ENCODE data around the gene SMIM17.

SMIM17 gene

DNA sequence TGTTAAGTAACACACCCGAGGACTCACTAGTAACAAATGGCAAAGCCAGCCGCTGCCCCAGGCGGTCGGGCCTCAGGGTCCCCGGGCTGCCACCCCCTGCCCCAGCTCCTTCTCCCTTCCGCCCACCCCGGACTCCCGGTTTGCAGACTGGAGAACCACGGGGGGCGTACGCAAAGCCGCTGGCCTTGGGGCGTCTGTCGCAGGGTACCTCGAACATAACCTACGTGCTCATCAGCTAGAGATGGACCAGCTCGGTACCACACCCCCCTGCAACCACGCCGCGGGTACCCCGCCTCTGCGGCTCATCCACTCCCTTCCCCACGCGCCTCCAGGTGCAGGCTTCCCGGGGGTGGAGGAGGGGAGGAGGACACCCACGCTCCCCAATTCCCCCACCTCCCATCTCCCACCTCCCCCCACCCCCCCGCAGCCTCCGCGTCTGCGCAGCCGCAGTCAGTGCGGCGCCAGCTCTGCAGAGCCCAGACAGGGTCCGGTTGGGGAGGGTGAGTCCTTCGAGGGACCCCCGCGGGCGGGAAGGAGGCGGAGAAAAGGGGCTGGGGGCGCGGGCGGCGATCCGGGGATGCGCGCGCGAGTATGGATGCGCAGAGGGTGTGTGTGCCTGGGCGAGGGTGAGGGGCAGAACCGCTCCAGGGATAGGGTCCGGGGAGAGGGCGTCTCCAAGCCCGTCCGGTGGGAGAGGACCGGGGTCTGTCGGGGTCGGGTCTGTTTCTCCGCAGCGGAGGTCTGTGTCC, at the start of gene SMIM17:
SMIM17 (plus strand) TSS at position 449 of the 749 bp plus-strand sequence. CDS start 2,509 bp downstream, outside the sequence.
- no peak for DNase-seq

DNA sequence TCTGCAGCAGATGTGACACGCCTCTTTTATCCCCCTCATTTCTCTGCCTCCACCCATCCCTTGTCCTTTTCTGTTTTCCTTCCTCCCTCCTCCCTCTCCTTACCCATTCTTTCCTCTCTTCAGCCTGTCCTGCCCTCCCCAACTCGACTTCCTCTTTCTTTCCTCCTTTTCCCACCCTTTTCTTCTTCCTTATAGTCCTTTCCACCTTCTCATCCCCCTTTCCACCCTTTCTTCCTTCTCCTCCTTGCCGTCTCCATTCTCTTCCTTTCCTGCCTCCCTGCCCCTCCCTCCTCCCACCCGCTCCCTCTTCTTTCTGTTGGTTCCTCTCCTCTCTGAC, 48.5 kb upstream of the SMIM17 start:
- no peak for DNase-seq

DNA sequence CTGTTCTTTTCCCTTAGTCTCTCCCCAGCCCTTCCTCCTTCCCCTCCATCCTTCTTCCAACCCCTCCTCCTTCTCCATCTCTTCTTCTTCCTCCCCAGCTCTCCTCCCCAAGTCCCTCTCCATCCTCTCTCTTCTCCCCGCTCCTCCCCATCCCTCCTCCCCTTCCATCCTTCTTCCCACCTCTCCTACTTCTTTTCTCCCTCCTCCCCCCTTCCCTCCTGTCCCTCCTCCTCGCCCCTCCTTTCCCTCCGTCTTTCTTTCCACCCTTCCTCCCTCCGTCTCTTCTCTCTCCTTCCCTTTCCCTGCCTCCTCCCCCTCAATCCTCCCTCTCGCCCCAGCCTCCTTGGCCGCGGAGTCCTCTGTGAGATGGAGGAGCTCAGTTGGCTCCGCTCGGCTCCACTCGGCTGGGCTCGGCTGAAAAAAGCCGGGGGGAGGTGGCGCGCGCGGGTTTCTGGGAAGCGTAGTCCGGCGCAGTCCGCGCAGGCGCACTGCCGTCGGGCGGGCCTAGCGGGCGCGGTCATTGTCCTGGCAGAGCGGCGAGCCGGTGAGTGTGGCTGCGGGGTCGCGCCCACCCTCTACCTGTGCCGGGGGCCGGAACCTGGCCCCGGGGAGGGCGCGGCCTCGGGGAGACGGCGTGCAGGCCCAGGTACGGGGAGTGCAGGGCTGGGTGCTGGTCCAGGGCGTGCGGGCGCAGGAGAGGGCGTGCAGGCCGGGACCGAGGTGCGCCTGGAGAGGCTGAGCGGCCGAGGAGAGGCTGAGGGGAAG, 48.0 kb upstream of the SMIM17 start, which contains the start of gene ZNF71:
ZNF71 (plus strand) TSS at position 520 of the 765 bp plus-strand sequence. CDS start 6,257 bp downstream, outside the sequence.
- DNase-seq = peak; percentile 67 to 76 (median 72)

DNA sequence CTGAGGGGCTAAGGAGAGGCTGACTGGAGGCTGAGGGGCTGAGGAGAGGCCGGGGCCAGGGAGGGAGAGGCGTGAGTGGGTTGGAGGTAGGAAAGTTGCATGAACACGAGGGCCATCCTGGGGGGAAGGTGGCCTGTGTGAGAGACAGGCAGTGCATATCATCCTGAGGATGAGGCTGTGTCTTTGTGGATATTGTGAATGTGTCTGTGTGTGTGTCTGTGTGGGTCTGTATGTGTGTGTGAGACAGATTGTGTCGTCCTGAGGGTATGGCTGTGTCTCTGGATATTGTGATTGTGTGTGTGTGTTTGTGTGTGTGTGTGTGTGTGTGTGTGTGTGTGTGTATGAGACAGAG, 47.4 kb upstream of the SMIM17 start:
- DNase-seq = no peak

DNA sequence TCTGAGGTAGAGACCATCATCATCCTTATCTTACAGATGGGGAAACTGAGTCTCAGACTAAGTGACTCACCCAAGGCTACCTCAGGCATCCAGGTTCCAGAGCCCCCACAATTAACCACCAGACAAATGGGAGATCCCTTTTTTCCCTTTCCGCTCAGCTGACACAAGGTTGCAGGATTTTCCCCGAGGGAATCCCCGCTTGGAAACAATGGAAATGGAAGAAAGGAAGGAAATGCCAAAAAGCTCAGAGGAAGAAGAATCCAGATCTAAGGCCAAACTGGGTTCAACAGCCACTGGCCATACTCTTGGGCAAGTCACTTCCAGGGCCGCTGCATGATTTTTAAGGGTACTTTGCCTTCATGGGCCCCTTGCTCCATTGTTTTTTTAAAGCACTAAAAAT, 46.3 kb upstream of the SMIM17 start:
- DNase-seq = no peak

DNA sequence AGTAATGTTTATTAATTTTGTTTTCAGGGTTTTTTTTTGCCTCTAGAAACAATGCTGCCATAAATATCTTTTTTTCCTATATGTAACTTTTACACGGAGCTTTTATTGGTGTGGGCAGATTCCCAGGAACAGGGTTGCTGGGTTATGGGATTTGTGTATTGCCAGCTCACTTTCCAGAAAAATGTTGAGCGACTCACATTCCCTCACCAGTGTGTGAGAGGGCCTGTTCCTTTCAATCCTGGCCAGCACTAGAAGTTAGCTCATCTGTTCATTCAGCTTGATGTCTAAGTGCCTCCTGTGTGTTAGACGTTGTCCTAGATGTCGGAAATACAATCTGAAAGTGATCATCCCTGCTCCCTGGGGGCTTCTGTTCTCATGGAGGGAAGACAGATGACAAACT, 45.3 kb upstream of the SMIM17 start:
- DNase-seq = no peak

DNA sequence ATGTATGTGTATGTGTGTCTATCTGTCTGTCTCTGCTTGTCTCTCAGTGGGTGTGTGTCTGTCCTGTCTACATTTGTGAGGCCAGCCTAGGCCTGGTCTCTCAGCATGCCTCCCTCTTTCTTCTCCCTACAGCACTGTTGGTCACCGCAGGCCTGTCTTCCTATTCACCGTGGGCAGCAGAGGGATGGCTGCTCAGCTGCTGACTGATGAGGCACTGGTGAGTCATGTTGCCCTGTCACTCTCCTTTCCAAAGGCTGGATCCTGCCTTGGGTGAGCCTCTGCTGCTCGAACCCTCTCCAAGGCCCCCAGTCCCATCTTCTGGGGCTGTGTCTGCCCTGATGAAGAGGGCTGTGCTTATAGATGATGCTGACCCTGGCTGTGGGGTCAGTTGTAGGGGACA, 41.6 kb upstream of the SMIM17 start:
- no peak for DNase-seq

DNA sequence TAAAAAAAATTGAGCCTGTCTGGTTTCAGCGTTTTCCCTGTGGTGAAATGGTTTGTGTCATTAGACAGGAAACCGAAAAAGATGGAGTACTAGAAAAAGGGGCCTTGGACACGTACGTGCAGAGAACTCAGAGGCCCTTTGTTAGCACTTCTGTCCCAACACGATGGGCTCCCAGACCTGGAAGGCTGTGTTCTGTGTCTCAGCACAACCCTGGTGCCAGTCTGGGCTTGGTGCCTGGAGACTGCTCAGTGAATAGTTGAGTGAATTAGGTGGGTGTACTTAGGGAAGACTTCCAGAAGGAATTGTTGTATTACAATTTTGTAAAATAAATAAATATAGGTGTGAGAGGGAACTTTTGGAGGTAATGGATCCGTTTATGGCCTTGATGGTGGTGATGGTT, 39.1 kb upstream of the SMIM17 start:
- no peak for DNase-seq

DNA sequence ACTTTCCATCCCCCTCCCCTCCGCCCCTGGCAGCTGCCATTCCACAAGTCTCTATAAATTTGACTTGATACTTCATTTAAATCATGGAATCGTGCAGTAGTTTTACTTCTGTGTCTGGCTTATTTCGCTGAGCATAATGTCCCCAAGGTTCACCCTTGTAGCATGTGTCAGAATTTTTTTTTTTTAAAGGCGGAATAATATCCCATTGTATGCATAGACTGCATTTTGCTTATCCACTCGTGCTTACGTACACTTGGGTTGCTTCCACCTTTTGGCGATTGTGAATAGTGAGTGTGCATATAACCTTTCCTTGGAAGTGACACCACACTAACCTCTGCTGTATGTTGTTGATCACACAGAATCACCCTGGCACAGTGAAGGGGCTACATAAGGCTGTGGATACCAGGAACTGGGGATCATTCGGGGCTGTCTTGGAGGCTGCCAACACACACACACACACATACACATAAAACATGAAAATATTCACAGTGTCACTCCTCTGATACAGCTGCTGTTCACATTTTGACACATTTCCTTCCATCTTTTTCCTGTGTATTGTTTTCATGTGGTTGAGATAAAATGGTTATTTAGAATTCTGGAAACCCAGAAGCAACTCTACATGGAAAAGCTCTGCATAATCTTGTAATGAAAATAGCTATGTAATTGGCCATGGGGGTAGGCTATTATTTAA, 34.5 kb upstream of the SMIM17 start:
- no peak for DNase-seq

DNA sequence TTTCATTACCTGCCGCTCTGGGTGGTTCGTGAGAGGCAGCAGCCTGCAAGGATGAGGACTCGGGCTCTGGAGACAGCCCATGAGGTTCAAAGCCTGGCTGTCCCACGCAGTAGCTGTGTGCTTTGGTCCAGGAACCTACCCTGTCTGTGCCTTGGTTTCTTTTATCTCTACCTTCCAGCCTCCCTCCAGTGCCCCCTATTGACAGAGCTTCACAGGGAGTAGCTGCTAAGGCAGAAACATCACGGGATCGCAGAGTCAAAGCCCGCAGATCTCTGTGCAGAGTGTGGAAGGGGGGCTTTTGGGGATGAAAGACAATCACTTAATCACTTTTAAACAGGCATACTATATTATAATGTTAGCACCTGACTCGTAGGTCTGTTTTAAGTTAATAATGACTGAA, 31.7 kb upstream of the SMIM17 start:
- DNase-seq = no peak

DNA sequence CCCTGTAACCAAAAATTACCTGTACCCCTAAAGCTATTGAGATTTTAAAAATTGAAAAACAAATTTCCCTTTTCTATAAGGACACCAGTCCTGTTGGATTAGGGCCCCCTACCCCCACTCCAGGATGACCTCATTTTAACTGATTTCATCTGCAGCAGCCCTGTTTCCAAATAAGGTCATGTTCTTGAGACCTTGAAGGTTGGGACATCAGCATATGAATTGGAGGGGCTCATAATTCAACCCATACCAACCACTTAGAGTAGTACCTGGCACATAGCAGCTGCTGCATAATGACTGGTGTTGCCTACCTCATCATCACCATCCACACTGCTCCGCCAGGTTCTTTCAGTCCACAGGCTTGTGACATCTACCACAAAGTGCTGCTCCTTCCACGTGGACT, 30.2 kb upstream of the SMIM17 start:
- DNase-seq = no peak

DNA sequence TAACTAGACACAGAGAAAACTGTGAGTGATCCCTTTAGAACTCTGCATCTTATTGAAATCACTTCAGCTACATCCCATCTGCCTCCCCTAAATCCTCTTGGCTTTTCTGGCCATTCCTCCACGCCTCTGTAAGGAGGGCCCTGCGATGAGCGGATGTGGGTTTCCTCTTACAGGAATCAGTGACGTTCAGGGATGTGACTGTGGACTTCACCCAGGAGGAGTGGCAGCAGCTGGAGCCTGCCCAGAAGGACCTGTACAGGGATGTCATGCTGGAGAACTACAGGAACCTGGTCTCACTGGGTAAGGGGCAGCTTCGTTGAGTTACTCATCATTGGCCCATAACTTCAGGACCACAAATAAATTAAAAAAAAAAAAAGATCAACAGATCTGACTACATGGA, 29.3 kb upstream of the SMIM17 start:
- no peak for DNase-seq

DNA sequence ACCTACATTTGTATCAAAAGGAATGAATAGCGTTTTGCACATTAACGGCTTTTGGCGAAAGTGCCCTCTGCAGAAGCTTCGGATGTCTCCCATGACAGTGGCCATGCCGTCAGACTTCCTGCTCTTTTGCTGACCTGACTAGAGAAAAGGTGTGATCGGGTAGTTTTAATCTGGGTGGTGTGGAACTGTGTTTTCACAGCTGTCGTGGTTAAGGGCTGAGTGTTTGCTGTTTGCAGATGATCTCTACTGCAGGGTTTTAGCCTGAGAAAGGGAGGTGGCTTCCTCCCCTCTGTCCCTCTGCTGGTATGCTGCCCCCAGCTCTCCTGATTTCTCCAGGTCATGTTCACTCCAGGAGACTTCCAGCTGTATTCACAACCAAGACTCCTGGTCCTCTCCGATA, 25.4 kb upstream of the SMIM17 start:
- DNase-seq = no peak

DNA sequence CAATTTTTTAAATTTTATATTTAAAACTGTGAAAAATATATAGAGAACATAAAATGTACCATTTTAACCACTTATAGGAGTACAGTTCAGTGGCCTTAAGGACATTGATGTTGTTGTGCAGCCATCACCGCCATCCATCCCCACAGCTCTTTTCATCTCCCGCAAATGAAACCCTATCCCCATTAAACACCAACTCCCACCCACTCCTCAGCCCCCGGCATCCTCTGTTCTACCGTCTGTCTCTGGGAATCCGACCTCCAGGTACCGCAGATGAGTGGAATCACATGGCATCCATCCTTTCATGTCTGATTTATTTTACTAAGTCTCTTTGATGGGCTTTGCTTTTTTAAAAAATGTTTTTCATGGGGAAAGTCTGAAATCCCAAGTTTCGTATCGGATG, 23.8 kb upstream of the SMIM17 start:
- no peak for DNase-seq

DNA sequence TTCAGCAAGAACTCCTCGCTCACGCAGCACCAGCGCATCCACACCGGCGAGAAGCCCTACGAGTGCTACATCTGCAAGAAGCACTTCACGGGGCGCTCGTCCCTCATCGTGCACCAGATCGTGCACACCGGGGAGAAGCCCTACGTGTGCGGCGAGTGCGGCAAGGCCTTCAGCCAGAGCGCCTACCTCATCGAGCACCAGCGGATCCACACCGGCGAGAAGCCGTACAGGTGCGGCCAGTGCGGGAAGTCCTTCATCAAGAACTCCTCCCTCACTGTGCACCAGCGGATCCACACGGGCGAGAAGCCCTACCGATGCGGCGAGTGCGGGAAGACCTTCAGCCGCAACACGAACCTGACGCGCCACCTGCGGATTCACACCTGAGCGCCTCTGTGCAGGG, 20.6 kb upstream of the SMIM17 start:
- no peak for DNase-seq

DNA sequence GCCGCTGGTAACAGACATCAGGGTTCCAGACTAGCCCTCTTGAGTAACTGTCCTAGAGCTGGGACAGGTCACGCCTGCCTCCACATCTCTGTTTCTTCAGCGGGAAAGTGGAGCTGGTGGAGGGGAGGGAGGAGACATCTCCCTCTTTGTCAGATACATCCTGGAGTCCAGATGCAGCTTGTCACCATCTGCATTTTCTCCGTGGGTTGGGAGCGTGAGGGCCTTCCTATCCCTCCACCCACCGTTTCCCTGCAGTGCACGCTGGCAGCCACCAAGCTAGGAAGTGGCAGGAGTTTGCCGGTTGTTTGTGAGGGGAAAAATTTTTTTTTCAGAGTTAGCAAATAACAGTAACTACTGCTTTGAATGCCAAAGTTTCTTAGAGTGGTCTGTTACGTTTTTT, 20.0 kb upstream of the SMIM17 start:
- no peak for DNase-seq

DNA sequence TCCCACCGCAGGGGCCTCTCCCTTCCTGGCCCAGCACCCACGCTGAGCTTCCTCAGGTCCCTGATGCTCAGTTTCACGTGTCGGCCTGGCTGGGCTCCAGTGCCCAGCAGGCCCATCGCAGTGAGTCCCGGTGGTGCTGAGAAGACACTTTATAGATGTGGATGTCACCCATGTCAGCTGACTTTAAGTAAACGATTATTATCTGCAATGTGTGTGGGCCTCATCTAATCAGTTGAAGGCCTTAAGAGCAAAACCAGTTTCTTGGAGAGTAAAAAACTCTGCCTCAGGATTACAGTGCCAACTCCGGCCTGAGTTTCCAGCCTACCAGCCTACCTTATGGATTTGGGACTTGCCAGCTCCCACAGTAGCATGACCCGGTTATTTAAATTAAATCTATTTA, 17.3 kb upstream of the SMIM17 start:
- DNase-seq = no peak

DNA sequence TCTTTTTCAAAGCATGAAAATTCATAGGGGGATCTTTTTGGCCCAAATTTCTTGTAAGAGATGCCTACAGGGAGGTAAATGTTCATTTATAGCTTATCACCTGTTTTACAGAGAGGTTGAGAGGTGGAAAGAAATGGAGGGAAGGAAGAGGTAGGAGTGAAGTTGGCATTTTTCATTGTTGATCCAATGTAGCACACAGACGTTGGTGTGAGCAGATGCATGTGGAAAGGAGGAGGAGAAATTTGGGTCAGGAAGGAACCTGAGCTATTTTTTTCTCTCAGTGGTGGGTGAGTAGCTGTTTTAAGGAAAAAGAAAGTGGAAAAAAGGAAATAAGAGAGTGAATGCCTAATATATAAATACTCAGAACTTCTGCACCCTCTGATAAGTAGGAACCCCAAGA, 9.9 kb upstream of the SMIM17 start:
- no peak for DNase-seq

DNA sequence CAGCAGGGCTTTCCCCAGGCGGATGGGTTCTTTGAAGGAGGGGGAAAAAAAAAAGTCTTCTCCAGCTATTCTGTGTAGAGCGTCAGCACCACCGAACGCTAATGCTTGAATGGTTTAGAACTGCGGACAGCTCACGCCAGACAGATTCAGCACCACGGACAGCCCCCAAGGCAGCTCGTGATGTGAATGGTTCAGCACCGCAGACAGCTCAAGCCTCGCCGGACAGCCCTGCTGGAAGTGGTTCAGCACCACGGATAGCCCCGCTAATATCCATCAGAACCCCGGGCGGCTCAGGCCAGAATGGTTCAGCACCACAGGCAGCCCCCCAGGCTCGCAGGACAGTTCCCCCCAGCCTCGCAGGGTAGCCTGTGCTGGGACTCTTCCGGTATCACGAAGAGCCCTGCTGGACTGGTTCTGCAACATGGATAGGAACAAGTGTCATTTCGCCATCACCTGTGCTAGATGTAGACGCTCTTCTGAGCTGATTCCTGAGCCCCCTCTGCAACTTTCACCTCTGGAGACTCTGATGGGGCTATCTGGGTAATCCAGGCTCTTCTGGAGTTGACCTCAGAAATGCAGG, 4.9 kb upstream of the SMIM17 start:
- DNase-seq = no peak

DNA sequence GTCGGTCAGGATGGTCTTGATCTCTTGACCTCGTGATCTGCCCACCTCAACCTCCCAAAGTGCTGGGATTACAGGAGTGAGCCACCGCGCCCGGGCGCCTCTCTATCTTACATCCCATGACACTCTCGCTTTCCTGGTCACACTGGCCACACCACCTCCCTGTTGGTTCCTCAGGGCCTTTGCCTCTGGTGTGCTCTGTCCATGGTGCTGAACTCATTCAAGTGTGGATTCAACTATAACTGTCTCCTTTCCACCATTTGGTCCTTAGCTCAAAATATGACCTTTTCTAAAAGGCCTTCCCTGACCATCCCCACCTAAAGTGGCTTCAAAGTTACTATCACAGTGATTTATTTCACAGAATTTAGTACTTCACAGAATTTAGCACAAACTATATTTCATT, 3.7 kb upstream of the SMIM17 start:
- no peak for DNase-seq

DNA sequence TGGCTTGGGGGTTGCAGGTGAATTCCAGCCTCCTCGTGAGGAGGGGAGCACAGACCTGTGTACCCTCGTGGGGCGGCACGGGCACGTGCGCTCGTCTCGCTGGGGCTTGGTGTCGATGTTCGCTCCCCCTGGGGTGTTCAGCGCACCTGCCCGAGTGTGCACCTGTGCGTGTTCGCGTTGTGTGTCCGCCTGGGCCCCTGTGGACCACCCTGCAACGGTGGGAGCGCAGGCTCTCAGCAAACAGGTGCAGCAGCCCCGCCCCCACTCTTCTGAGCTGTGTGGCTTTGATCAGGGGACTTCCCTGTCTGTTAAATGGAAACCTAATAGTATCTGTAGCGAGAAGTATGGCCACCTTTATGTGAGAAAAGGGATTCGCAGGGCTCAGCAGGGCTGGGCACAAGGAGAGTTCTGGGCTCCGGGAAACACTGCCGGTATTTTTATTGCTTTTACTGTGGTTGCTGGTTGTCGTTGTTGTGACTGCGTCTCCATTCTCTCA, 549 bp downstream of the SMIM17 start:
- DNase-seq = no peak

DNA sequence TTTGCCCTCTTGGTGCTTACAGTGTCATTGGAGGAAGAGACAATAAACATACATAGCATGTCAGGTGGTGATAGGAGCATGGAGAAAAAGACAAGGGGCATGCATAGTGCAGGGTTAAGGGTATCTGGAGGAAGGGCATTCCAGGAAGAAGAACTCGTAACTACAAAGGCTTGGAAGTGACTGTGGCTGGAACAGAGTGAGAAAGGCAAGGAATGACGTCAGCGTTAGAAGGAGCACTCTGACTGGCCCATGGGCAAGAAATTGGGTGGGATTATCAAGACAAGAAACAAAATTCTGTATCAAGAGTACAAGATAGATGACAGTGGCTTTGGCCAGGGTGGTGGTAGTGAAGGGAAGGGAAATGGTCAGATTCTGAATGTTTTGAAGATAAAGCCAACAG, 11.2 kb downstream of the SMIM17 start:
- no peak for DNase-seq

DNA sequence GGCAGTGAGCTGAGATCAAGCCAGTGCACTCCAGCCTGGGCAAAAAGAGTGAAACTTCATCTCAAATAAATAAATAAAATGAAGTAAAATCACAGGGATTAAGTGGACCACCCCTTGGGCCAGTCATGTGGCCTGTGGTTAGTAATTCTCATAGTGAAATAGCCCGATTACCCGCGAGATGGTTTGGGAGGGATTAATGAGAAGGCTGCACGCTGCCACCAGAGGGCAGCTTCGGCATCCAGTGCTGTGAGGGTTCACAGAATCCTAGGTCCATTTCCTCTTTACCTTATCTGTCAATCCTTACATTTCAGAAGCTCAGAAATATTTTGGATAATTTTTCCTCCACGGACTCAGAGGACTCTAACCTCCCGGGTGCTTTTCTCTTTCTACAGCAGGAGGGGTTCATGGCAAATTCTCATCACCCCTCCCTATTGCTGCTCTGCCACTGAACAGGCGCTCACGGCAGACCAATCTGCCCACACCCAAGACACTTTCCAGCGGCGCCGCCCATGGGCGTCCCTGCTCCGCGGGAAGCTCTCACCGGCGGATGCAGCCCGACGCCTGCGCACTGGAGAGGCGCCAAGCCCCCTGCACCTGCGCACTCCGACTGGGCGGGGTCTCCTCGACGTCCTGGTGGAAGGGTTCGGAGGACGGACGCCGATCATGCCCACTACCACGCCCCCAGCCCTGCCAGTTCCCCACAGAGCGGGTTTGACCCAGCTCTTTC, 17.6 kb downstream of the SMIM17 start:
- DNase-seq = no peak

Data from activated CD4-positive, CD25-positive, alpha-beta regulatory T cell (primary cell).